Loucy (cell line): ENCODE data around the gene RNU5D-1.
"Not testable (repeated sequence)": the region's sequence is repeated elsewhere in the genome, so short reads cannot be mapped to it uniquely, and the experiment has no call there.

Experiments used
- H2AFZ ChIP-seq: fragments of 200-600 bp; sonication (generic); 2 replicates; pipeline ENCODE4 v1.6.0; 2016; ENCODE audit warnings: antibody characterized with exemption, mild to moderate bottlenecking, low read length, moderate library complexity
- H3F3A ChIP-seq: fragments of 200-600 bp; 2 replicates; pipeline ENCODE4 v1.6.0; 2016; ENCODE audit warnings: antibody characterized with exemption, low read depth, mild to moderate bottlenecking
- H3K27me3 ChIP-seq: fragments of 200-600 bp; sonication (generic); 2 replicates; pipeline ENCODE4 v1.6.1; 2014; ENCODE audit warnings: low read length, mild to moderate bottlenecking; ENCODE audit not compliant: insufficient read depth, poor library complexity, severe bottlenecking
- H3K36me3 ChIP-seq: fragments of 200-600 bp; sonication (generic); 2 replicates; pipeline ENCODE4 v1.6.1; 2016; ENCODE audit warnings: low read length; ENCODE audit not compliant: insufficient read depth
- H3K4me1 ChIP-seq: fragments of 200-600 bp; sonication (generic); 2 replicates; pipeline ENCODE4 v1.5.1; 2014; ENCODE audit warnings: low read length, mild to moderate bottlenecking; ENCODE audit not compliant: insufficient read depth, poor library complexity, severe bottlenecking
- H3K4me2 ChIP-seq: fragments of 200-600 bp; sonication (generic); 2 replicates; pipeline ENCODE4 v1.6.0; 2014; ENCODE audit warnings: antibody characterized with exemption, low read length, low read depth, mild to moderate bottlenecking; ENCODE audit not compliant: poor library complexity, severe bottlenecking
- H3K4me3 ChIP-seq: fragments of 200-600 bp; sonication (generic); 2 replicates; pipeline ENCODE4 v1.5.1; 2014; ENCODE audit warnings: low read length, mild to moderate bottlenecking, mixed read lengths; ENCODE audit not compliant: poor library complexity, severe bottlenecking
- H3K79me2 ChIP-seq: fragments of 200-600 bp; sonication (generic); 2 replicates; pipeline ENCODE4 v1.6.1; 2014; ENCODE audit warnings: low read length; ENCODE audit not compliant: insufficient read depth
- H3K9ac ChIP-seq: fragments of 200-600 bp; sonication (generic); 2 replicates; pipeline ENCODE4 v1.6.0; 2014; ENCODE audit warnings: mild to moderate bottlenecking, low read depth, low read length, moderate library complexity; ENCODE audit not compliant: poor library complexity, severe bottlenecking
- H3K9me2 ChIP-seq: fragments of 200-600 bp; sonication (generic); replicated peaks from 2 replicates; pipeline ENCODE4 v1.6.1; 2016; ENCODE audit warnings: low read depth, low read length, mixed read lengths
- H3K9me3 ChIP-seq: fragments of 200-600 bp; sonication (generic); 2 replicates; pipeline ENCODE4 v1.6.1; 2014; ENCODE audit warnings: mild to moderate bottlenecking, antibody characterized with exemption, low read length, low read depth; ENCODE audit not compliant: insufficient read depth
- H4K20me1 ChIP-seq: fragments of 200-600 bp; sonication (generic); 2 replicates; pipeline ENCODE4 v1.6.0; 2014; ENCODE audit warnings: antibody characterized with exemption, low read length, mild to moderate bottlenecking; ENCODE audit not compliant: insufficient read depth, poor library complexity, severe bottlenecking
- CTCF ChIP-seq: fragments of 200-600 bp; sonication (generic); conservative IDR thresholded peaks from 2 replicates; pipeline ENCODE4 v1.5.1; 2014; ENCODE audit warnings: mild to moderate bottlenecking, antibody characterized with exemption, low read length
- EZH2phosphoT487 ChIP-seq: fragments of 200-600 bp; IDR thresholded peaks from 2 replicates; pipeline ENCODE4 v1.6.1; 2018; ENCODE audit warnings: antibody characterized with exemption, mild to moderate bottlenecking, moderate library complexity, borderline replicate concordance

RNU5D-1 gene

GRCh38 chr1:44705470-44705869 is 25.5 kb downstream of the RNU5D-1 start:
- no peaks in the 10 kb centered on the region for H3K27me3 ChIP-seq
- H3K4me2 ChIP-seq = no peak overlapping the region
- H3F3A ChIP-seq = no peaks in the 10 kb centered on the region
- no peaks in the 10 kb centered on the region for H4K20me1 ChIP-seq
- no peaks in the 10 kb centered on the region for H3K9me2 ChIP-seq
- H3K9me3 ChIP-seq = no peaks in the 10 kb centered on the region
- no peaks in the 10 kb centered on the region for H3K79me2 ChIP-seq
- H3K4me3 ChIP-seq = no peak overlapping the region
- no peak overlapping the region for H2AFZ ChIP-seq
- H3K4me1 ChIP-seq = no peaks in the 10 kb centered on the region
- no peak for TF ChIP-seq EZH2phosphoT487
- TF ChIP-seq CTCF = no peak
- H3K9ac ChIP-seq = no peak overlapping the region
- no peaks in the 10 kb centered on the region for H3K36me3 ChIP-seq

- H3K79me2 ChIP-seq = no peaks in the 10 kb centered on the region
- H3K4me3 ChIP-seq = no peak overlapping the region
- H3K9me2 ChIP-seq = no peaks in the 10 kb centered on the region
- H3K4me1 ChIP-seq = peaks cover 6% of the 10 kb centered on the region
- no peaks in the 10 kb centered on the region for H3K36me3 ChIP-seq
- no peaks in the 10 kb centered on the region for H4K20me1 ChIP-seq
- no peaks in the 10 kb centered on the region for H3K9me3 ChIP-seq
- no peaks in the 10 kb centered on the region for H3K27me3 ChIP-seq
- TF ChIP-seq CTCF (no peak), EZH2phosphoT487 (no peak)
- no peak overlapping the region for H3K9ac ChIP-seq
- no peak overlapping the region for H2AFZ ChIP-seq
- no peaks in the 10 kb centered on the region for H3F3A ChIP-seq
- H3K4me2 ChIP-seq = no peak overlapping the region
These were observed 29.8 kb downstream of the RNU5D-1 start for GRCh38 chr1:44701141-44701573.

GRCh38 chr1:44700573-44700972 is 30.4 kb downstream of the RNU5D-1 start:
- Histone ChIP-seq H2AFZ (no peak overlapping the region), H4K20me1 (no peaks in the 10 kb centered on the region), H3K4me1 (peaks cover 6% of the 10 kb centered on the region), H3F3A (no peaks in the 10 kb centered on the region), H3K9me3 (no peaks in the 10 kb centered on the region), H3K36me3 (no peaks in the 10 kb centered on the region), H3K9me2 (no peaks in the 10 kb centered on the region), H3K27me3 (no peaks in the 10 kb centered on the region), H3K9ac (no peak overlapping the region), H3K4me3 (no peak overlapping the region), H3K4me2 (no peak overlapping the region), H3K79me2 (no peaks in the 10 kb centered on the region)
- TF ChIP-seq CTCF (no peak), EZH2phosphoT487 (no peak)

- not testable (repeated sequence) for H3K27me3 ChIP-seq, H3K4me2 ChIP-seq, H3K4me1 ChIP-seq, H3K36me3 ChIP-seq, H3K79me2 ChIP-seq, H3K9me3 ChIP-seq, H3K4me3 ChIP-seq, H3F3A ChIP-seq, H3K9me2 ChIP-seq, H2AFZ ChIP-seq, H3K9ac ChIP-seq, H4K20me1 ChIP-seq
These were observed 31.6 kb downstream of the RNU5D-1 start for GRCh38 chr1:44699375-44699774.
